Ishikawa (cell line): ENCODE measurements around the gene IRF2.

ENCODE experiments used
- CEBPB ChIP-seq: IDR thresholded peaks from 2 replicates; pipeline ENCODE4 v1.6.1; 2012
- CREB1 ChIP-seq: IDR thresholded peaks from 2 replicates; pipeline ENCODE4 v1.6.1; 2012; ENCODE audit warnings: low read depth
- EGR1 ChIP-seq: IDR thresholded peaks from 2 replicates; pipeline ENCODE4 v1.6.1; 2012
- EP300 ChIP-seq: IDR thresholded peaks from 2 replicates; pipeline ENCODE4 v1.6.1; 2012; ENCODE audit warnings: borderline replicate concordance
- FOXM1 ChIP-seq: IDR thresholded peaks from 2 replicates; pipeline ENCODE4 v1.6.1; 2012; ENCODE audit warnings: low read depth, borderline replicate concordance
- MAX ChIP-seq: IDR thresholded peaks from 2 replicates; pipeline ENCODE4 v1.6.1; 2012
- NFIC ChIP-seq: IDR thresholded peaks from 2 replicates; pipeline ENCODE4 v1.6.1; 2012
- RAD21 ChIP-seq: IDR thresholded peaks from 2 replicates; pipeline ENCODE4 v1.6.1; 2012; ENCODE audit warnings: low read depth
- REST ChIP-seq: IDR thresholded peaks from 2 replicates; pipeline ENCODE4 v1.6.1; 2012; ENCODE audit warnings: low read depth, mild to moderate bottlenecking
- TAF1 ChIP-seq: IDR thresholded peaks from 2 replicates; pipeline ENCODE4 v1.6.1; 2012; ENCODE audit warnings: low read depth, mild to moderate bottlenecking
- TCF12 ChIP-seq: IDR thresholded peaks from 2 replicates; pipeline ENCODE4 v1.6.1; 2012; ENCODE audit warnings: low read depth
- TEAD4 ChIP-seq: IDR thresholded peaks from 2 replicates; pipeline ENCODE4 v1.6.1; 2012
- USF1 ChIP-seq: IDR thresholded peaks from 2 replicates; pipeline ENCODE4 v1.6.1; 2012
- YY1 ChIP-seq: IDR thresholded peaks from 2 replicates; pipeline ENCODE4 v1.6.1; 2012; ENCODE audit warnings: low read depth
- ZBTB7A ChIP-seq: IDR thresholded peaks from 2 replicates; pipeline ENCODE4 v1.6.1; 2012; ENCODE audit warnings: low read depth

The IRF2 gene

GRCh38 chr4:184345573-184345922 is 128.8 kb downstream of the IRF2 start:
- TF ChIP-seq RAD21: no peak
- TF ChIP-seq USF1: no peak
- TF ChIP-seq ZBTB7A: no peak
- no peak for TF ChIP-seq MAX
- no peak for TF ChIP-seq REST
- no peak for TF ChIP-seq EGR1
- TF ChIP-seq TCF12: no peak
- TF ChIP-seq TAF1: no peak

- TF ChIP-seq NFIC: no peak
- TF ChIP-seq TAF1: no peak
- no peak for TF ChIP-seq USF1
Measured at GRCh38 chr4:184344899-184345572, 129.3 kb downstream of the IRF2 start.

- no peak for TF ChIP-seq EP300
- no peak for TF ChIP-seq FOXM1
- no peak for TF ChIP-seq EGR1
- TF ChIP-seq REST: no peak
- no peak for TF ChIP-seq CREB1
- no peak for TF ChIP-seq CEBPB
- TF ChIP-seq TEAD4: no peak
- TF ChIP-seq YY1: no peak
- TF ChIP-seq RAD21: no peak
- TF ChIP-seq ZBTB7A: no peak
- TF ChIP-seq NFIC: no peak
Measured at GRCh38 chr4:184344435-184344834, 129.9 kb downstream of the IRF2 start.

GRCh38 chr4:184343502-184344177 is 130.7 kb downstream of the IRF2 start:
- no peak for TF ChIP-seq TEAD4
- peak; percentile 45; the same call in 1 of the 2 replicates for TF ChIP-seq MAX
- TF ChIP-seq TAF1: peak; percentile 33; the same call in 1 of the 2 replicates
- TF ChIP-seq YY1: peak; percentile 61; the same call in 1 of the 2 replicates

- TF ChIP-seq CREB1: no peak
- no peak for TF ChIP-seq EP300
- TF ChIP-seq TAF1: no peak
- TF ChIP-seq TCF12: no peak
- TF ChIP-seq RAD21: no peak
- no peak for TF ChIP-seq NFIC
- TF ChIP-seq FOXM1: no peak
Measured at GRCh38 chr4:184342167-184342856, 132.0 kb downstream of the IRF2 start.

- peak; percentile 45; the same call in 1 of the 2 replicates for TF ChIP-seq CEBPB
Measured at GRCh38 chr4:184339398-184340193, 134.8 kb downstream of the IRF2 start.
